K562 (cell line): Measurements from ENCODE around the gene CCNB1. TPM values are rescaled to one million over a fixed set of nuclear protein-coding genes. Genes with fewer than 3 reads are reported as not detected.
A peak's percentile ranks its signal among the peaks of the same experiment; 100 is the strongest.

ENCODE experiments used
- ATF7 ChIP-seq: fragments of 450-650 bp; IDR thresholded peaks from 2 replicates; pipeline ENCODE4 v1.7.1; 2014; ENCODE audit warnings: mild to moderate bottlenecking, moderate library complexity
- CBX3 ChIP-seq, 2 experiments: IDR thresholded peaks; 1 replicate in 1 of 2; 2 replicates in 1 of 2; pipeline ENCODE4 v1.6.1; 2012; ENCODE audit warnings: inconsistent platforms in 2 of 2, low read length in 2 of 2, borderline replicate concordance in 1 of 2, control low read depth in 1 of 2
- CEBPG ChIP-seq, 3 experiments: fragments of 200-800 bp in 1 of 3; sonication (Bioruptor generic) in 1 of 3; sonication (generic) in 1 of 3; formaldehyde crosslinking in 1 of 3; IDR thresholded peaks in 2 of 3; conservative IDR thresholded peaks in 1 of 3; 2 replicates each; pipeline versions ENCODE4 v1.6.1 to v1.8.0; 2016 to 2022; ENCODE audit warnings: missing compliant biosample characterization in 2 of 3, missing genetic modification characterization in 2 of 3, mild to moderate bottlenecking in 1 of 3, missing genetic modification reagents in 1 of 3
- EHMT2 ChIP-seq: fragments of 450-650 bp; IDR thresholded peaks from 2 replicates; pipeline ENCODE4 v1.6.1; 2018; ENCODE audit warnings: antibody characterized with exemption
- FOSL1 ChIP-seq: fragments of 200-800 bp; sonication (Bioruptor generic); conservative IDR thresholded peaks from 2 replicates; pipeline ENCODE4 v1.6.1; 2016; ENCODE audit warnings: missing genetic modification characterization, missing compliant biosample characterization
- GATA2 ChIP-seq: sonication (generic); formaldehyde crosslinking; IDR thresholded peaks from 2 replicates; pipeline ENCODE4 v1.4.0; 2020; ENCODE audit warnings: mild to moderate bottlenecking, missing genetic modification reagents
- HNRNPH1 ChIP-seq: fragments of 200-400 bp; formaldehyde crosslinking; optimal IDR thresholded peaks from 2 replicates; pipeline ENCODE3; 2017; ENCODE audit warnings: low read depth, mild to moderate bottlenecking, low read length, moderate library complexity
- IRF9 ChIP-seq: fragments of 450-650 bp; IDR thresholded peaks from 2 replicates; pipeline ENCODE4 v1.6.1; 2016; ENCODE audit warnings: missing biosample characterization, missing genetic modification characterization
- JUND ChIP-seq, 2 experiments: IDR thresholded peaks; 2 replicates in 1 of 2; 3 replicates in 1 of 2; pipeline ENCODE4 v1.6.1; 2011; ENCODE audit warnings: borderline replicate concordance in 2 of 2, low read depth in 2 of 2, low read length in 2 of 2, improper control_type of control experiment in 1 of 2, missing biosample characterization in 1 of 2, missing genetic modification characterization in 1 of 2, missing genetic modification reagents in 1 of 2
- MYC ChIP-seq, 2 experiments: fragments of 250-450 bp in 1 of 2; sonication (Bioruptor Pico) in 1 of 2; IDR thresholded peaks; 2 replicates each; pipeline versions ENCODE4 v1.5.1 to v1.6.1; 2012 to 2021; ENCODE audit warnings: low read depth in 2 of 2, borderline replicate concordance in 1 of 2, improper control_type of control experiment in 1 of 2, low read length in 1 of 2, mild to moderate bottlenecking in 1 of 2, moderate library complexity in 1 of 2
- NRF1 ChIP-seq, 2 experiments: fragments of 450-650 bp; IDR thresholded peaks in 1 of 2; conservative IDR thresholded peaks in 1 of 2; 2 replicates each; pipeline ENCODE4 v1.6.1; 2014; ENCODE audit warnings: mild to moderate bottlenecking in 2 of 2
- PKNOX1 ChIP-seq: fragments of 450-650 bp; IDR thresholded peaks from 2 replicates; pipeline ENCODE4 v1.6.1; 2016
- PTBP1 ChIP-seq: fragments of 200-400 bp; formaldehyde crosslinking; IDR thresholded peaks from 2 replicates; pipeline ENCODE4 v1.6.1; 2017; ENCODE audit warnings: low read depth, low read length
- PURB ChIP-seq: sonication (generic); formaldehyde crosslinking; IDR thresholded peaks from 2 replicates; pipeline ENCODE4 v1.9.0; 2021; ENCODE audit warnings: low read depth, mild to moderate bottlenecking, missing genetic modification reagents
- SIN3A ChIP-seq, 2 experiments: fragments of 150-350 bp in 1 of 2; IDR thresholded peaks; 2 replicates each; pipeline ENCODE4 v1.6.1; 2011 to 2016; ENCODE audit warnings: borderline replicate concordance in 2 of 2, low read depth in 2 of 2, low read length in 2 of 2, mild to moderate bottlenecking in 2 of 2, moderate library complexity in 2 of 2; ENCODE audit not compliant: control insufficient read depth in 1 of 2
- SMARCA5 ChIP-seq: fragments of 450-650 bp; IDR thresholded peaks from 2 replicates; pipeline ENCODE4 v1.6.1; 2016
- TCF3 ChIP-seq: sonication (generic); formaldehyde crosslinking; IDR thresholded peaks from 2 replicates; pipeline ENCODE4 v1.4.0; 2020; ENCODE audit warnings: mild to moderate bottlenecking, missing genetic modification reagents
- TEAD4 ChIP-seq, 2 experiments: sonication (generic) in 1 of 2; formaldehyde crosslinking in 1 of 2; IDR thresholded peaks; 2 replicates each; pipeline versions ENCODE4 v1.6.1 to v1.8.0; 2012 to 2022; ENCODE audit warnings: borderline replicate concordance in 1 of 2, inconsistent platforms in 1 of 2, low read length in 1 of 2, mild to moderate bottlenecking in 1 of 2, missing genetic modification reagents in 1 of 2
- polyA plus RNA-seq, 8 experiments: library from polyadenylated mRNA; depleted of rRNA in 4 of 8; stranded (reverse) in 5 of 8; unstranded in 3 of 8; fragments of >200 nt; fragmentation: Nextera tagmentation in 2 of 8; fragmentation: Illumina TruSeq in 1 of 8; extraction: Ambion mirVana in 2 of 8; extraction: Trizol in 1 of 8; gene quantifications; 2 replicates each; pipeline versions ENCODE4 v1.2.1 to v1.2.3, GENCODE V29; 2011 to 2014; ENCODE audit warnings: inconsistent platforms in 1 of 8, missing spikeins in 1 of 8
- total RNA-seq, 7 experiments: library from RNA; depleted of rRNA in 6 of 7; stranded (reverse); fragments of >200 nt in 6 of 7; fragmentation: Illumina TruSeq in 2 of 7; extraction: Trizol in 2 of 7; gene quantifications; 2 replicates each; pipeline versions ENCODE4 v1.2.1 to v1.2.3, GENCODE V29; 2011 to 2021; ENCODE audit warnings: low replicate concordance in 1 of 7
- TF ChIP-seq, protein P1 (sequence below), 2 experiments: fragments of 450-650 bp; IDR thresholded peaks; 2 replicates each; pipeline ENCODE4 v1.6.1; 2016
- TF ChIP-seq, protein P2 (sequence below): fragments of 200-800 bp; sonication (Bioruptor generic); IDR thresholded peaks from 2 replicates; pipeline ENCODE4 v1.6.1; 2017; ENCODE audit warnings: missing genetic modification characterization, missing compliant biosample characterization

CCNB1 gene
- total and polyA plus RNA-seq, 9 of the 15 experiments (the other 6 are each of a cell fraction or from before 2014, with no cell fraction given): 165 to 679 (median 271) TPM

DNA sequence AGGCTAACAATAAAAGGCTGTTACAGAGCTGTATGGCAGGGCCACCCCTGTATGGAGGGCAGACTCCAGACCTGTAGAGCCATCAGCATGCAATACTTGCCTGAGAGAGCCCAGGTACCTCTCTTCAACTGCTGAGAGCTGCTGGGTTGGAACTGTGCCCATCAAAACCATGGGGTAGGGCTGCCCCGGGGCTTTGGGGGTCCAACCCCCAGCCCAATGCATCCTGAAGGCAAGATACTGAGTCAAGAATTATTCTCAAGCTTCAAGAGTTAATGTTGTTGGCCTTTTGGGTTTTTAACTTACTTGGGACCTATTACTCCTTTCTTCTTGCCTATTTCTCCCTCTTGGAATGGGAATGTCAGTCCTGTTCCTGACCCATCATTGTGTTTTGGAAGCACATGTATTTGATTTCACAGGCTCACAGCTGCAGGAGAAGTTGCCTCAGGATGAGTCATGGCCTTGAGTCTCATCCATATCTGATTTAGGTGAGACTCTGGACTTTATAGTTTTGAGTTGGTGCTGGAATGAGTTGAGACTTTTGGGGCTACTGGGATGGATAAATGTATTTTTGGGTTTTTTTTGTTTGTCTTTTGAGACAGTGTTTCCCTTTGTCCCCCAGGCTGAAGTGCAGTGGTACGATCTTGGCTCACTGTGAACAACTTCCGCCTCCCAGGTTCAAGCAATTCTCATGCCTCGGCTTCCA is 46.7 kb downstream of the CCNB1 start (continued):
- TF ChIP-seq, protein P1, sequence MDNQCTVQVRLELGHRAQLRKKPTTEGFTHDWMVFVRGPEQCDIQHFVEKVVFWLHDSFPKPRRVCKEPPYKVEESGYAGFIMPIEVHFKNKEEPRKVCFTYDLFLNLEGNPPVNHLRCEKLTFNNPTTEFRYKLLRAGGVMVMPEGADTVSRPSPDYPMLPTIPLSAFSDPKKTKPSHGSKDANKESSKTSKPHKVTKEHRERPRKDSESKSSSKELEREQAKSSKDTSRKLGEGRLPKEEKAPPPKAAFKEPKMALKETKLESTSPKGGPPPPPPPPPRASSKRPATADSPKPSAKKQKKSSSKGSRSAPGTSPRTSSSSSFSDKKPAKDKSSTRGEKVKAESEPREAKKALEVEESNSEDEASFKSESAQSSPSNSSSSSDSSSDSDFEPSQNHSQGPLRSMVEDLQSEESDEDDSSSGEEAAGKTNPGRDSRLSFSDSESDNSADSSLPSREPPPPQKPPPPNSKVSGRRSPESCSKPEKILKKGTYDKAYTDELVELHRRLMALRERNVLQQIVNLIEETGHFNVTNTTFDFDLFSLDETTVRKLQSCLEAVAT (IDR thresholded peaks at IDR 0.05): no peak
- peak in 1 of 2 experiments; percentile 41; a peak in 1 of 3 replicates for TF ChIP-seq CBX3 (IDR thresholded peaks at IDR 0.05; ENCODE audit: borderline replicate concordance in 1 of 2, low read length in 2 of 2)
- TF ChIP-seq TEAD4 (IDR thresholded peaks at IDR 0.05; ENCODE audit: low read length): peak; percentile 22; the same call in 1 of the 2 replicates
- TF ChIP-seq TEAD4 (CRISPR knock-in tag; IDR thresholded peaks at IDR 0.05; ENCODE audit: borderline replicate concordance): no peak
- no peak for TF ChIP-seq NRF1 (conservative IDR thresholded peaks at IDR 0.05 in 1 of 2, IDR thresholded peaks at IDR 0.05 in 1 of 2)
- TF ChIP-seq, protein P2, sequence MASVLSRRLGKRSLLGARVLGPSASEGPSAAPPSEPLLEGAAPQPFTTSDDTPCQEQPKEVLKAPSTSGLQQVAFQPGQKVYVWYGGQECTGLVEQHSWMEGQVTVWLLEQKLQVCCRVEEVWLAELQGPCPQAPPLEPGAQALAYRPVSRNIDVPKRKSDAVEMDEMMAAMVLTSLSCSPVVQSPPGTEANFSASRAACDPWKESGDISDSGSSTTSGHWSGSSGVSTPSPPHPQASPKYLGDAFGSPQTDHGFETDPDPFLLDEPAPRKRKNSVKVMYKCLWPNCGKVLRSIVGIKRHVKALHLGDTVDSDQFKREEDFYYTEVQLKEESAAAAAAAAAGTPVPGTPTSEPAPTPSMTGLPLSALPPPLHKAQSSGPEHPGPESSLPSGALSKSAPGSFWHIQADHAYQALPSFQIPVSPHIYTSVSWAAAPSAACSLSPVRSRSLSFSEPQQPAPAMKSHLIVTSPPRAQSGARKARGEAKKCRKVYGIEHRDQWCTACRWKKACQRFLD (CRISPR knock-in tag): no peak
- TF ChIP-seq PURB: no peak
- TF ChIP-seq PTBP1: no peak
- peak; percentile 98 for TF ChIP-seq JUND (IDR thresholded peaks at IDR 0.05; ENCODE audit: borderline replicate concordance, low read depth, low read length)
- peak; percentile 97 for TF ChIP-seq JUND (tag; IDR thresholded peaks at IDR 0.05; ENCODE audit: borderline replicate concordance, low read depth, low read length)
- TF ChIP-seq SMARCA5: no peak
- TF ChIP-seq FOSL1 (tag): peak; percentile 96
- TF ChIP-seq HNRNPH1: no peak
- TF ChIP-seq PKNOX1: 0 out of 2 replicates have a peak, but pooled peaks have one; percentile 7
- TF ChIP-seq GATA2 (CRISPR knock-in tag): peak; percentile 61; the same call in 1 of the 2 replicates
- 0 out of 2 replicates have a peak, but pooled peaks have one; percentile 18 for TF ChIP-seq CEBPG (CRISPR knock-in tag; IDR thresholded peaks at IDR 0.05)
- peak in 1 of 2 experiments; percentile 52; a peak in 1 of 4 replicates for TF ChIP-seq CEBPG (tag; conservative IDR thresholded peaks at IDR 0.05 in 1 of 2, IDR thresholded peaks at IDR 0.05 in 1 of 2)
- peak; percentile 76 for TF ChIP-seq MYC (IDR thresholded peaks at IDR 0.05; ENCODE audit: low read depth, low read length)
- TF ChIP-seq MYC (CRISPR knock-in tag; IDR thresholded peaks at IDR 0.05; ENCODE audit: borderline replicate concordance, low read depth): no peak
- TF ChIP-seq ATF7: peak; percentile 60
- TF ChIP-seq IRF9: no peak
- 0 out of 2 replicates have a peak, but pooled peaks have one; percentile 45 for TF ChIP-seq EHMT2
- no peak for TF ChIP-seq TCF3 (CRISPR knock-in tag)
- no peak for TF ChIP-seq SIN3A (IDR thresholded peaks at IDR 0.05; ENCODE audit: borderline replicate concordance in 2 of 2, control insufficient read depth in 1 of 2, low read depth in 2 of 2, low read length in 2 of 2)
